Measurements from ENCODE around the gene MRM2.

MRM2 gene

DNA sequence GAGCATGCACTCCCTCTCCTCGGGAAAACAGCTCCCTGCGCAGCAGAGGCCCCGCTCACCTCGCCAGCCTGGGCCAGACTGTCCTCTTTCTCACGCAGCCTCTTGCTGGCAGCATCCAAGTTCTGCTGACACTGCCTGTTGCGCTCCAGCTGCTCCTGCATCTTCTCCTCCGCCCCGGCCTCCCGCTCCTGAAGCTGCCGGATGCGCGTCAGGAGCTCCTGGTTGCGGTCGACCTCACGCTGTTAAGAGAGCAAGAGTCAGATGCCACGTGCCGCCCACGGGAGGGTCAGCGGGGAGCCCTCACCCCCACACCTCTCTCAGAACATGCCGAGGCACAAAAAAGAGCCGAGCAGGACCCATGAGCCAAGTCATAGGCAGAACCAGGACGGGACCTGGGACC is 19.5 kb downstream of the MRM2 start:
- no peak for DNase-seq (ENCODE audit: low read depth, low spot score)

DNA sequence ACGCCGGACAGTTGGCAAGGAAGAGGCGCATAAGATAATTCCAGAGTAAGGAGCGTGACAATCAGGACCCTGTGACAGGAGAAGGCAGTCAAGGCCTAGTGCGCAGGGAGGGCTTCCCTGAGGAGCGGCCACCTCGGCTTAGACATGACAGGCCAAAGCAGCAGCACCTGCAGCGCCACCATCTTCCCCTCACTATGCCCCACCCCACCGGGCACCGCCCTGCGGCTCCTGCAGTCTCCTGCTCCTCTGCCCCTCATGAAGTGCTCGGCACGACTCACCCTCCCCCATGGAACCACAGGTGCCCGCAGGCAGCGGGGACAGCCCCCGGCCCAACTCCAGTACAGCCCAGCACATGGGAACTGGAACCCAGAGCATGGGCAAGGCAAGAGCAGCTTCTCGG is 21.1 kb downstream of the MRM2 start:
- DNase-seq (ENCODE audit: low read depth, low spot score), result no peak

- DNase-seq (ENCODE audit: low read depth, low spot score), result no peak
Measured at GRCh38 chr7:2220506-2220905, 21.5 kb downstream of the MRM2 start.

DNA sequence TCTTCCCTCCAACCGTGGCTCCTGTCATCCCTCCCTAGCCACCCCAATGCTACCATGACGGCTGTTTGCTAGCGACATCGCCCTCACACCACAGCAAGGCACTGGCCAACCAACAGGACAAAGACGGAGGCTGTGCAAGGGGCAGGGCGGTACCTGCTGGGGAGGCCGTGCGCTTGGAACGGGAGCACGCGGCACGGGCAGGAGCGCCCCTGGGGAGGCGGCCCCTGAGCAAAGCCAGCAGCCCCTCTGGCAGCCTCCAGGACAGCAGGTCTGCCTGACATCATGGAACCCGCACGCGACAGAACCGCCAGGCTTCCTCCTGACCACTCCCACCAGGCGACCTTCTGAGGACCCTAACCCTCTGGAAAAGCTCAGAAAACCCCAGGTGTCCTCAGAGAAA is 22.0 kb downstream of the MRM2 start:
- DNase-seq (ENCODE audit: low read depth, low spot score), result no peak

GRCh38 chr7:2219606-2220005 is 22.4 kb downstream of the MRM2 start:
- no peak for DNase-seq (ENCODE audit: low read depth, low spot score)

DNA sequence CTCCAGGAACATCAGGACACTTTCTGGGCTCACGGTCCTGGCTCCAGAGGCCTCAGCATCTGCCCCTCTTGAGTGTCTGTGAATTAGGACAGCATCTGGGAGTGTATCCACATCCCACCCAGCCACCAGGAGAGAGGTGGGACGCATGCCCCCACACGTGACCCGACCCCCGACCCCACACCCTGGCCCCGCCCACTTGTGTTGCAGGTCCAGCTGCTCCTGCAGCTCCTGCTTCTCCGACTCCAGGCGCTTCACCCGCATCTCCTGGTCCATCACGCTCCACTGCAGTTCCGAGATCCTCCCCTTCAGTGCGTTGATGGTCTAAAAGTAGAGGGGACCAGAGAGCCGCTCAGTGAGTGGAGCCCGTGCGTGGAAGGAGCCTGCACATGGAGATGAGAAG is 22.9 kb downstream of the MRM2 start:
- DNase-seq (ENCODE audit: low read depth, low spot score), result no peak

DNA sequence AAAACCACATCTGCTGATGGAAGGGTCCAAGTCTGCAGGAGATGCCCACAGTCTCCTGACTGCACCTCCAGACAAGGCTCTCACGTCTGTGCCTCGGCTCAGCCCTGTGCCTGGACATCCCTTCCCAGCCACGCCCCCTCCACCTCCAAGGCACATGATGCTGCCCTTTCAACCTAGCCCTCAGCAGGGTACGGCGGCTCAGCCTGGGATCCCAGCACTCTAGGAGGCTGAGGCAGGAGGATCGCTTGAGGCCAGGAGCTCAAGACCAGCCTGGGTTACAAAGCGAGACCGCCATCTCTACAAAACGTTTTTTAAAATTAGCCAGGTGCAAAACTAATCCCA is 23.6 kb downstream of the MRM2 start:
- DNase-seq (ENCODE audit: low read depth, low spot score), result no peak

DNA sequence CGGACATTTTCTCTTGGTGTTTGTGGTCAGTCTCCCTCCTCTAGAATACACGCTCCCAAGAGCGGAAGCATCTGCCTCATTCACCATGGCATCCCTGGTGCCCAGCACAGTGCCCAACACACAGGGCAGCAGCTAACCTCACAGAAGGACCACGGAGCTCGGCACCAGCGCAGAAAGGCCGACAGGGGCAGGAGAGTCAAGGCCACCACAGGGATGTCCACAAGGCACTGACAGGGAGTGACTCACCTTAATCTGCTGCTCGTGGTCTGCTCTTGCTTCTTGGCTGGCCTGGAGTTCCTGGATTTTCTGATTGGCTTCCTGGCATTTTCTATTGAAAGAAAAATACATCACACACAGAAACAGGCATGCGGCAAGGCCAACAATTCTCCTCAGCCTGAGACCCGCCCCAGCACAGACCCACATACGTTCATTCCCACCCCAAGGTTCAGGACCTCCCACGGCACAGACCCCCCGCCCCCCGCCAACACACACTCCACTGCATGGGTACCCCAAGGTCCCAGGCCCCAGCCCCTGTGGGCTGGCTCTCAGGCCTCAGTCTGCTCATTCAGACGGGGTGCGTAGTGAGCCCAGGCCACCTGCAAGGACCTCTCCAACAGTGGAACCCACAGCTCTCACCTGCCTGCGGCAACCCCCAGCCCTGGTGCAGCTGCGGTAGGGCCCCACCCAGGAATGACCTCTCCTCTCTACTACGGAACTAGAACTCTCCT is 24.1 kb downstream of the MRM2 start:
- DNase-seq (ENCODE audit: low read depth, low spot score), result no peak

GRCh38 chr7:2217206-2217605 is 24.8 kb downstream of the MRM2 start:
- DNase-seq (ENCODE audit: low read depth, low spot score), result no peak

GRCh38 chr7:2215851-2216250 is 26.2 kb downstream of the MRM2 start:
- no peak for DNase-seq (ENCODE audit: low read depth, low spot score)

DNA sequence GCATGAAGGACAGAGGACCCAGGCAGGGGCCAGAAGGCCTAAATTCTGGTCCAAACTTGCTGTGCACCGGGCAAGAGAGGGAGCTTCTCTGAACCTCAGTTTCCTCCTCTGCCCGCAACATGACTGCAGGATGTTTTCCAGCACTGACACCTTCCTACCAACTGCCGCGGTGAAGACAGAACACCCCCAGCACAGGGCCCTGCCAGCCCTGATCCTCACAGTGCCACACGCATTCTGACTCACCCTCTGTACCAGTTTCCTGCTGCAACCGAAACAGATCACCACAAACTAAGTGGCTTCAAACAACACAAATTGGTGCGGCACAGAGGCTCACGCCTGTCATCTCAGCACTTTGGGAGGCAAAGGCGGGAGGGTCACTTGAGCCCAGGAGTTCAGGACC is 27.4 kb downstream of the MRM2 start:
- no peak for DNase-seq (ENCODE audit: low read depth, low spot score)

DNA sequence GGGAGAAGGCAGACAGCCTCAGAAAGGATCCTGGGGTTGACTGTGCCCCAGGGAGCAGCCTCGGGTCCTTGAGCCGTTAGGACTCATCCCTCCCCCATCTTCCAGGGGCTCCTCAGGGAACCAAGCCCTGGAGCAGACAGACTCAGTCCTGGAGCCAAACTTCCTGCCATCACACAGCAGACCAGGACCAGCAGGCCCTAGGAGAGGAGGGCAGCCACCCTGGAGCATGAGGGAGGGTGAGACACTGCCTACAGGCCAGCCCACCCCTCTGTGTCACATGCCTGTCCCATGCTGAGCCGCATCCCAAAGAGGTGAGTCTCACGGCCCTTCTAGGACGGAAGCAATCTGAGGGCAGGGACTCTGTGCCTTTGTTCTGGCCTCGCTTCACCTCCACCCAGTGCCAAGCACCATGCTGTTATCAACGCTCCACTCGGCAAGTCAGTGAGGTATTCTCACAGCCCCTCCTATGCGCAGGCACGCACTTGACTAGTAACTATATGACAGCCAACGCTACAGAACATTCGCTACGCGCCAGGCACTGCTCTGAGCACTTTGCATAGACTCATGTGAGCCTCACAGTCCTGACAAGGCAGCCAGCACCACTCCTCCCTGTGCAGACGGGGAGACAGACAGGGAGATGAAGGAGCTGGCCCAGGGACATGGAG is 28.3 kb downstream of the MRM2 start:
- DNase-seq (ENCODE audit: low read depth, low spot score), result no peak

DNA sequence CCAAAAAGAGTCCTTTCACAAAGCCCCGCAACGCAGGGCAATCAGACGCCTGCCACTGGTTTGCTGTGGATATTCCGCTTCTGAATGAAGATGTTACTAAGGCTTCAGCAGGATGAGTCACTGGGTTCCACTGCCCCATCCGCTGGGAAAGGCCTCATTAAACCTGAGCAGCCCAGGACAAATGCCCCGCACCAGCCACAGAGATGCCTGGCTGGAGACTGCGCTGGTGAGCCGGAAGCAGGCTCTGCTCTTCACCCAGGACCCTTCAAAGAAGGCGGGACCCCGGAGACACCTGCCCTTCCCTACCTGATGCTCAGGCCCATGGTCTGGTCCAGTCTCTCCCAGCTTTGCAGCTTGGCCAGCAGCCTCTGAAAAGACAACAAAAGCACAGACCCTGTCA is 29.1 kb downstream of the MRM2 start:
- no peak for DNase-seq (ENCODE audit: low read depth, low spot score)

- DNase-seq (ENCODE audit: low read depth, low spot score), result no peak
Measured at GRCh38 chr7:2211926-2212325, 30.1 kb downstream of the MRM2 start.

DNA sequence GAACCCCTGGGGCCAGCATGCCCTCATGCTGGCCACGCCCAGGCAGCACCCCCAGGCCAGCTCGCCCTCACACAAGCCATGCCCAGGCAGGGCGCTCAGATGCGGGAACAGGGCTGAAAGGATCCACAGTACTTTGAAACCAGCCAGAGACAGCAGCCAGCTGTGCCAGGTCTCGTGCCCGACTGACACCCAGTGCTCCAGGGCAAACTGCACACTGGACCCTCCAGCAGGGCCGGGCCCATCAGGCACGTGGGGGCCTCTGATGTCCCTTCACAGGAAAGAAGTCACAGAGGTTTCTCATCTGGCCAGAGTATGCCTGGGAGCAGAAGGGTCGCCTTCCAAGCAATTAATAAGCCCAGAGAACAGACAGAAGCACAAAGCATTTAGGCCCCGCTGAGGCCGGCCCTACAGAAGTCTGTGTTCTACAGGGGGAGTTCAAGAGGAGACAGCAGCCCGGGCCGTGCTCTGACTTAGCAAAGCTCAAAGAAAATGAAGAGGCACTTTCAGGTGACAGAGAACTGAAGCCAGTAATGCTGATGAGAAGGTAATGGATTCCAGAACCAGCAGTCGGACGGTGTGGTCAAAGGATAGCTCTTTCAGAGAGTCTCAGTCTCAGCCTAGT is 30.6 kb downstream of the MRM2 start:
- no peak for DNase-seq (ENCODE audit: low read depth, low spot score)

DNA sequence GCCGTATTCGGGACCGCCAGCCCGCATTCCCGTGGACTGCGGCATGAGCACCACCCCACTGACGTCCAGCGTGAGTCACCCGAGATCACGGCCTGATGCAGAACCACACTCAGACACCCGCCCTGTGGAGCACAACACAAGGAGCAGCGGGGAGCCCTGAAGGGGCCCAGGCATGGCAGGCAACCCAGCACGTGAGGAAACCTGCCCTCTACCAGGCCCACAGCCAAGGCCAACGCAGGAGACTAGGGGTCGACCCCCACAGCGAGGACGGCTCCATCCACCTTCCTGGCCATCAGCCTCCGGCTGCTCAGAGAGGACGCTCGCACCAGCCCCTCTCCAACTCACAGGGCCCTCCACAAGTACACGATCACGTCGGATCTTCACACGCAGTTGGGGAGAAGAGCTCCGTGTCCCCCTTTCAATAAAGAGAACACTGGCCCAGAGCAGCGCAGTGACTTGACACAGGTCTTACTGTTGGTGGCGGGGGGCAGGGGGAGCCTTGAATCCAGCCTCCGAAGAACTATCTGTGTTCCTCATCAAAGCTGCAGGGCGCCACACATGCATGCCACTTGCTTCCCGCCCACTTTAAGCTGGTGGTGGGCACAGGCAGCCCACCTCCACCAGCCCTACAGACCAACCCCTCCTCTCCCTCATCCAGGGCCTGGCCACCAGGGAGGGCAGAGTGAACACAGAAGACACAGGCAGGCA is 31.3 kb downstream of the MRM2 start:
- no peak for DNase-seq (ENCODE audit: low read depth, low spot score)

DNA sequence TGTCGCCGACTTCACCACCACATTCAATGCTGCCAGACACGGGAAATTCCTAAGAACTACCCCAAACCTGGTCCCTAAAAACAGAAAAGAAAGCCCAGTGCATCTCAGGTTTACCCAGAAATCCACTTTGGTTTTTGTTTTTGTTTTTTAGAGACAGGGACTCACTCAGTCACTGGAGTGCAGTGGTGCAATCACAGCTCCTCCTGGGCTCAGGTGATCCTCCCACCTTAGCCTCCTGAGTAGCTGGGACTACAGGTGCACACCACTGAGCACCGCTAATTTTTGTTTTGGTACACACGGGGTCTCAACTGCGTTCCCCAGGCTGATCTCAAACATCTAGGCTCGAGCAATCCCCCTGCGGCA is 32.1 kb downstream of the MRM2 start:
- no peak for DNase-seq (ENCODE audit: low read depth, low spot score)

GRCh38 chr7:2209146-2209960 is 32.7 kb downstream of the MRM2 start:
- no peak for DNase-seq (ENCODE audit: low read depth, low spot score)

DNA sequence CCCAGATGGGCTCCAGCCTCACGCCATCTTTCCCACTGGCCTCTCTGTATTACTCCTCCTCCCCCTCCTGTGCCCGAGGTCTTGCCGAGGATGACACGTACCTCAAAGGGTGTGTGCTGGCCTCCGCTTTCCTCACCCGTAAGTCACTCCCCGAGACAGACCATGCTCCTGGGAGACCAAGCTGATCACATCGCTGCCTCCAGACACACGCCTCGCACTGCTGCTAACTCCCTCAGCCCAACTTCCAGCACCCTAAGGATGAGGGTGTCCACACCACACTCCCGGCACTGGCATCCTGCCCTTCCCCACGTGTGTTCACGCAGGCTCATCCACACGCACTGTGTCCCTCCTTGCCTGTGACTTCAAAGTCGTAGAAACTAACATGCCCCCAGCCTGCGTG is 33.3 kb downstream of the MRM2 start:
- no peak for DNase-seq (ENCODE audit: low read depth, low spot score)

DNA sequence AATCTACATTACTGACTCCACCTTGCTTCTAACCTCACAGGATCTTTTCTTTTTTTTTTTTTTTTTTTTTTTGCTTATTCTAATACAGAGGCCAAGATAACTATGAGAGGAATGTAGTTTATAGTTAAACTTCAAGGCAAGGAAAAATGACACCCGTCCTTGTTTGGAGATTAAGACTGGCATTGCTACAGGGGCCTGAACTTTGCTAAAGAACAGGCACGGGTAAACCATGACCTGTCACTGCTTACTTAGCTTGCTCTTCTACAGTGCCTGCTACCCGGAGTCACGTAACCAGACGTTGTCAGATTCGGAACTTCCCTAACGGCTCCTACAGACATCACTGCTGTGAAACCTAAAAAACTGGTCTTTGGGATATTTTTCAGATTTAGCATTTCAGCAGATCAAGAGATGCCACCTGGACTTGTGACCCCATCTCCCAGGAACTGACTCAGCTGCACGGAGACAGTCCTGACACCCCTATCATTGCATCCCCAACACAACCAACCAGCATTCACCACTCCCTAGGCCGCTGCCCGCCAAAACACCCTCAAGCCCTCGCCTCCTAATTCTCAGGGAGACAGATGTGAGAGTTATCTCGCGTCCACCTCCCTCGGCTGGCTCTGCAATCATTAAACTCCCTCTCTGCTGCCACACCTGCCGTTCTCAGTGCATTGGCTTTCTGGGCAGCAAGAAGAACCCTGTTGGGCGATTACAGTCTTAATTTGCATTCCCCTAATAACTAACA is 36.8 kb downstream of the MRM2 start:
- DNase-seq (ENCODE audit: low read depth, low spot score), result no peak

DNA sequence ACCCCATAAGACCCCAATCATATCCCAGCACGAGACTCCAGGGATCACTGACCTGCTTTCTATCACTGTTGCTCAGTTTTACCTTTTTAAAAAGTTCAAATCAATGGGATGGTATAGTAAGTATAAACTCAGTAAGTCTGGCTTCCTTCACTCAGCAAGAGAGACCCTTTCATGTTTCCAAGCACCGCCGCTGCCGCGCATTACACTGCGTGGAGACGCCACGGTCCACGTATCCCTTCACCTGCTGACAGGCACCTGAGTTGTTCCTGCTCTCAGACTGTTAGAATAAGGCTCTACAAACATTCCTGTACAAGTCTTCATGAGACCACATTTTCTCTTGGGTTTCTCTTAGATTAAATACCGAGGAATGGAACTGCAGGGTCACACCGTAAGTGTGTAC is 37.6 kb downstream of the MRM2 start:
- no peak for DNase-seq (ENCODE audit: low read depth, low spot score)
